HEK293T (cell line): Measurements from ENCODE around the gene CLMP.

ENCODE experiments used
- BHLHE40 ChIP-seq: fragments of 450-650 bp; IDR thresholded peaks from 2 replicates; pipeline ENCODE4 v1.6.1; 2016; ENCODE audit warnings: mild to moderate bottlenecking, moderate library complexity, borderline replicate concordance
- ELF4 ChIP-seq: fragments of 450-650 bp; IDR thresholded peaks from 2 replicates; pipeline ENCODE4 v1.6.1; 2017; ENCODE audit warnings: antibody characterized with exemption
- FOXA1 ChIP-seq: fragments of 450-650 bp; IDR thresholded peaks from 2 replicates; pipeline ENCODE4 v1.6.1; 2016; ENCODE audit warnings: mild to moderate bottlenecking
- FOXK2 ChIP-seq: fragments of 450-650 bp; IDR thresholded peaks from 2 replicates; pipeline ENCODE4 v1.6.1; 2016; ENCODE audit warnings: mild to moderate bottlenecking
- HDGF ChIP-seq: fragments of 450-650 bp; IDR thresholded peaks from 2 replicates; pipeline ENCODE4 v1.6.1; 2017; ENCODE audit warnings: antibody characterized with exemption, borderline replicate concordance
- LEF1 ChIP-seq: fragments of 450-650 bp; IDR thresholded peaks from 2 replicates; pipeline ENCODE4 v1.6.1; 2017; ENCODE audit warnings: mild to moderate bottlenecking, borderline replicate concordance
- SP1 ChIP-seq: fragments of 450-650 bp; IDR thresholded peaks from 2 replicates; pipeline ENCODE4 v1.6.1; 2017
- SUZ12 ChIP-seq: fragments of 450-650 bp; IDR thresholded peaks from 2 replicates; pipeline ENCODE4 v1.6.1; 2016; ENCODE audit warnings: mild to moderate bottlenecking
- TARDBP ChIP-seq: fragments of 450-650 bp; IDR thresholded peaks from 2 replicates; pipeline ENCODE4 v1.6.1; 2016
- ZNF384 ChIP-seq: fragments of 450-650 bp; IDR thresholded peaks from 2 replicates; pipeline ENCODE4 v1.6.1; 2016
- TF ChIP-seq, protein P1 (sequence below): fragments of 450-650 bp; IDR thresholded peaks from 2 replicates; pipeline ENCODE4 v1.6.1; 2016

DNA sequence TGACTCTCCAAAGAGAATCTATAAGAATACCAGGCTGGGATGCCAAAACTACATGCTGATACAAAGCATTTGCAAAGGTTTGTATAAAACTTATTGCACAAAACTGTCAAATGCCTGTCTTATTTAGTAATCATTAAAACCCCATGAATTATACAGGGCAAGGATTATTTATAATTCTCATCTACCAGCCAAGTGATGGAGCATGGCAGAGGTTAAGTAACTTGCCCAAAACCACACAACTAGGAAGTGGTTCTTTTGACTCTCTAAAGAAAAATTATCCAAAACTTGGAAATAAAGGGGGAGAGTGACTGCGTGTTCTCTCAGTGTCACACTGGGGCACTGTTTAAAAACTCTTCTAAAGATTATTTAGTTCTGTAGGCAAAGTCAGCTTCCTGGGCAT lies 17.4 kb upstream of the CLMP start:
- TF ChIP-seq LEF1 (no peak), FOXK2 (no peak), SUZ12 (no peak), SP1 (no peak), FOXA1 (no peak), ELF4 (no peak), HDGF (no peak), BHLHE40 (no peak), TARDBP (no peak), ZNF384 (no peak)
- TF ChIP-seq, protein P1, sequence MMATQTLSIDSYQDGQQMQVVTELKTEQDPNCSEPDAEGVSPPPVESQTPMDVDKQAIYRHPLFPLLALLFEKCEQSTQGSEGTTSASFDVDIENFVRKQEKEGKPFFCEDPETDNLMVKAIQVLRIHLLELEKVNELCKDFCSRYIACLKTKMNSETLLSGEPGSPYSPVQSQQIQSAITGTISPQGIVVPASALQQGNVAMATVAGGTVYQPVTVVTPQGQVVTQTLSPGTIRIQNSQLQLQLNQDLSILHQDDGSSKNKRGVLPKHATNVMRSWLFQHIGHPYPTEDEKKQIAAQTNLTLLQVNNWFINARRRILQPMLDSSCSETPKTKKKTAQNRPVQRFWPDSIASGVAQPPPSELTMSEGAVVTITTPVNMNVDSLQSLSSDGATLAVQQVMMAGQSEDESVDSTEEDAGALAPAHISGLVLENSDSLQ, result no peak
